Activated T-cell treated with anti-CD3 and anti-CD28 coated beads for 1 hour (primary cell): ENCODE results near the gene KCTD15.

Source experiments
- DNase-seq: peaks from one replicate; pipeline ENCODE4 v3.0.0-alpha.2; 2020; ENCODE audit warnings: low read depth

Gene KCTD15

GRCh38 chr19:33771384-33772101, 25.1 kb upstream of the KCTD15 start:
- peak; percentile 55 for DNase-seq

DNA sequence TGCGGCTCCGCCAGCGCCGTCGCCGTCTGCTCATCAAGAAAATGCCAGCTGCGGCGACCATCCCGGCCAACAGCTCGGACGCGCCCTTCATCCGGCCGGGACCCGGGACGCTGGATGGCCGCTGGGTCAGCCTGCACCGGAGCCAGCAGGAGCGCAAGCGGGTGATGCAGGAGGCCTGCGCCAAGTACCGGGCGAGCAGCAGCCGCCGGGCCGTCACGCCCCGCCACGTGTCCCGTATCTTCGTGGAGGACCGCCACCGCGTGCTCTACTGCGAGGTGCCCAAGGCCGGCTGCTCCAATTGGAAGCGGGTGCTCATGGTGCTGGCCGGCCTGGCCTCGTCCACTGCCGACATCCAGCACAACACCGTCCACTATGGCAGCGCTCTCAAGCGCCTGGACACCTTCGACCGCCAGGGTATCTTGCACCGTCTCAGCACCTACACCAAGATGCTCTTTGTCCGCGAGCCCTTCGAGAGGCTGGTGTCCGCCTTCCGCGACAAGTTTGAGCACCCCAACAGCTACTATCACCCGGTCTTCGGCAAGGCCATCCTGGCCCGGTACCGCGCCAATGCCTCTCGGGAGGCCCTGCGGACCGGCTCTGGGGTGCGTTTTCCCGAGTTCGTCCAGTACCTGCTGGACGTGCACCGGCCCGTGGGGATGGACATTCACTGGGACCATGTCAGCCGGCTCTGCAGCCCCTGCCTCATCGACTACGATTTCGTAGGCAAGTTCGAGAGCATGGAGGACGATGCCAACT, 24.4 kb upstream of the KCTD15 start:
- no peak for DNase-seq

DNA sequence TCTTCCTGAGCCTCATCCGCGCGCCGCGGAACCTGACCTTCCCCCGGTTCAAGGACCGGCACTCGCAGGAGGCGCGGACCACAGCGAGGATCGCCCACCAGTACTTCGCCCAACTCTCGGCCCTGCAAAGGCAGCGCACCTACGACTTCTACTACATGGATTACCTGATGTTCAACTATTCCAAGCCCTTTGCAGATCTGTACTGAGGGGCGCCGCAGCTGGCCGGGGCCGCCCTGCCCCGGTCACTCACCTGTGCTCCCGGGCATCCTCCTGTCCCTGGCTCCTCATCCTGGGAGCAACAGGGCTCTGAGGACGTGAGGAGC, 23.9 kb upstream of the KCTD15 start:
- DNase-seq: no peak

DNA sequence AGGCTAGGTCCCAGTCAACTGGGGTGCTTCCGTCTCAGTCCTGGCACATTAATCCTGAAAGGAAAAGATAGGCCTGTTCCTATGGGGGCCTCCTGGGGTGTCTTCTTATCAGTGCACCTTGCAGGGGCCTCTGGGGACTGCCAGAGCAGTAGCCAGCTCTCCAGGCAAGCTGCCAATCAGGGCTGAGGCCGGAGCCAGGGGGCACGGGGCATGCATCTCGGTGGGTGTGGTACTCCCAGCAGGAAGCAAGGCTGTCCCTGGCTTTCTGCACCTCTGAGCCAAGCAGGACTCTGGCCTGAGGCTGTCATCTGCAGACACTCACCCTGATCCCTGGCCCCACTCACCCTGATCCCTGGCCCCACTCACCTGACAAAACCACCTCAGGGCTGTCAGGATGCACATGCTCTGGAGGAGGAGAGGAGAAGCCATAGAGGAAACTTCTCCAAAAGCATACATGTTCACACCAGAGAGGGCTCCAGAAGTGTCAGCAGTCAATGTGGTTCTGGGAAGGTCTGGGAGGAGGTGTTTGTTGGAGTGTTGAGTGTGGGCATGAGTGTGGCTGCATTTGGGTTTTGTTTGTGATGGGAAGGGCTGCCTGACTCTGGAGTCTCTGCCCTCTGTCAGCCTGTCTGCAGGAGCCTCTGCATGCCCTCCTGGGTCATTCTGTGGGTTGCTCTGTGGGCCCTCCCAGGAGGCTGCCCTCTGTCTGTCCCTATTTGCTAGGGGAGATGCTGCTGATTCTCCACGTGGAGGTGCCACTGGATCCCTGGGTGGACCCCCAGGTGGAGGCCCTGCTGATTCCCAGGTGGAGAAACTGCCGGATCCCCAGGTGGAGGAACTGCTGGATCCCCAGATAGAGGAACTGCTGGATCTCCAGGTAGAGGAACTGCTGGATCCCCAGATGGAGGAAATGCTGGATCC, 22.7 kb upstream of the KCTD15 start:
- DNase-seq: no peak

DNA sequence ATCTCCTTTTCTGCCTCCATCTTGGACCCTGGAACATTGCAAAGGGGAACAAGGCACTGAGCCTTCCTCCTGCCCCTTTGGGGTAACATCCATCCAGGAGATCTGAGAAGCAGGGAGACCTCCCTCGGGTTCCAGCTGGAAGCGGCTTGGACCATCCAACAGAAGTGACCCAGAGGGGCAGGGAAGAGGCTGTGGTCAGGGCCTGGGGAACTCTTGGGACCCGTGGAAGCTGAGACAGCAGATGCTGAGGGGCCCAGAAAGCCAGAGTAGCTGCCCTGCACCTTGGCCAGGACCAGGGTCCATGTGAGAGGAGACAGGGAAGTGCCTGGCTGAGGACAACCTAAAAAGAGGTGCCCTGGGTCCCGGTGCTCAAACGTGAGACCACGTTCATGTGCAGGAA, 21.9 kb upstream of the KCTD15 start:
- no peak for DNase-seq

DNA sequence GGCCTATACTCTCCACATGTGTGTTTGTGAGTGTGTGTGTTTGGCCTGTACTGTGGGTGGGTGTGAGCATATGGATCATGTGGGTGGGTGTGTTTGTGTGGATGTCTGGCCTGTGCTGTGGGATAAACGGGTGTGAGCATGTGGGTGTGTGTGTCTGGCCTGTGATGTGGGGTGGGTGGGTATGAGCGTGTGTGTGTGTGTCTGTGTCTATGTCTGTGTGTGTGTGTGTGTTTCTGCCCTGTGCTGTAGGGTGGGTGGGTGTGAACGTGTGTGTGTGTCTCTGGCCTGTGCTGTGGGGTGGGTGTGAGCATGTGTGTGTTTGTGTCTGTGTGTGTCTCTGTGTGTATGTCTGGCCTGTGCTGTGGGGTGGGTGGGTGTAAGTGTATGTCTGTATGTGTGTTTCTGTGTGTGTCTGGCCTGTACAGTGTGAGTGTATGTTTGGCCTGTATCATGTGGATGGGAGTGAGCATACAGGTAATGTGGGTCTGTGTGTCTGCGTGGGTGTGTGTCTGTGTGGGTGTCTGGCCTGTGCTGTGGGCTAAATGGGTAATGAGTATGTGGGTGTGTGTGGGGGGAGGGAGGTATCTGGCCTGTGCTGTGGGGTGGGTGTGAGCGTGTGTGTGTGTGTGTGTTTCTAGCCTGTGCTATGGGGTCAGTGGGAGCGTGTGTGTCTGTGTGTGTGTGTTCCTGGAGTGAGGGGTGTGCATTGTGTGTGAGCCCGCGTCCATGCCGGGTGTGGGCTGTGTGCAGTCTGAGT, 20.8 kb upstream of the KCTD15 start:
- no peak for DNase-seq

GRCh38 chr19:33777351-33777750, 19.3 kb upstream of the KCTD15 start:
- no peak for DNase-seq

- DNase-seq: no peak
These were observed 18.9 kb upstream of the KCTD15 start for GRCh38 chr19:33777753-33778088.

- DNase-seq: peak; percentile 80
These were observed 18.4 kb upstream of the KCTD15 start for GRCh38 chr19:33778089-33778791.

DNA sequence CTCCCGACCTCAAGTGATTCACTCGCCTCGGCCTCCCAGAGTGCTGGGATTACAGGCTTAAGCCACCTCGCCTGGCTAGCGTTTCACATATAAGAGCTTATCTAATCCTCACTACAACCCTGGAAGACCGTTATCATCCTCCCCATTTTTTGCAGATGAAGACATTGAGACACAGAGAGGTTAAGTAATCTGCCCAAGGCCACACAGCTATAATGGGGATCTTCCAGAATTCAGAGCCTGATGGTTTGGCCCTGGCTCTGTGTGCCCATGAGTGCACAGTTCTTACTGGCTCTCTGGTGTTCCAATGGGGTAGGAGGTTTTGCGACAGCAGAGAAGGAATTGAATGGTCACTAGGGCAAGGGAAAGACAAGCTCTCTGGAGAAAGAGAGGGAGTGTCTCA, 16.8 kb upstream of the KCTD15 start:
- DNase-seq: no peak

- DNase-seq: no peak
These were observed 16.4 kb upstream of the KCTD15 start for GRCh38 chr19:33780251-33780650.

- no peak for DNase-seq
These were observed 15.9 kb upstream of the KCTD15 start for GRCh38 chr19:33780746-33781145.

- no peak for DNase-seq
These were observed 15.2 kb upstream of the KCTD15 start for GRCh38 chr19:33781415-33781935.

- DNase-seq: no peak
These were observed 14.7 kb upstream of the KCTD15 start for GRCh38 chr19:33781996-33782395.

- no peak for DNase-seq
These were observed 12.2 kb upstream of the KCTD15 start for GRCh38 chr19:33784432-33784831.

- DNase-seq: no peak
These were observed 10.9 kb upstream of the KCTD15 start for GRCh38 chr19:33785795-33786194.

GRCh38 chr19:33788676-33789075, 8.0 kb upstream of the KCTD15 start:
- DNase-seq: no peak

GRCh38 chr19:33789344-33789743, 7.3 kb upstream of the KCTD15 start:
- DNase-seq: no peak

- DNase-seq: no peak
These were observed 1.8 kb upstream of the KCTD15 start for GRCh38 chr19:33794683-33795369.

- peak; percentile 15 for DNase-seq
These were observed 1.1 kb upstream of the KCTD15 start for GRCh38 chr19:33795370-33796163.
